ENCODE results near the gene SLBP. TPM values are rescaled to one million over a fixed set of nuclear protein-coding genes. Genes with fewer than 3 reads are reported as not detected.
A peak's percentile ranks its signal among the peaks of the same experiment; 100 is the strongest.

Gene SLBP
- polyA plus RNA-seq, 1 experiment: 36.9 TPM

DNA sequence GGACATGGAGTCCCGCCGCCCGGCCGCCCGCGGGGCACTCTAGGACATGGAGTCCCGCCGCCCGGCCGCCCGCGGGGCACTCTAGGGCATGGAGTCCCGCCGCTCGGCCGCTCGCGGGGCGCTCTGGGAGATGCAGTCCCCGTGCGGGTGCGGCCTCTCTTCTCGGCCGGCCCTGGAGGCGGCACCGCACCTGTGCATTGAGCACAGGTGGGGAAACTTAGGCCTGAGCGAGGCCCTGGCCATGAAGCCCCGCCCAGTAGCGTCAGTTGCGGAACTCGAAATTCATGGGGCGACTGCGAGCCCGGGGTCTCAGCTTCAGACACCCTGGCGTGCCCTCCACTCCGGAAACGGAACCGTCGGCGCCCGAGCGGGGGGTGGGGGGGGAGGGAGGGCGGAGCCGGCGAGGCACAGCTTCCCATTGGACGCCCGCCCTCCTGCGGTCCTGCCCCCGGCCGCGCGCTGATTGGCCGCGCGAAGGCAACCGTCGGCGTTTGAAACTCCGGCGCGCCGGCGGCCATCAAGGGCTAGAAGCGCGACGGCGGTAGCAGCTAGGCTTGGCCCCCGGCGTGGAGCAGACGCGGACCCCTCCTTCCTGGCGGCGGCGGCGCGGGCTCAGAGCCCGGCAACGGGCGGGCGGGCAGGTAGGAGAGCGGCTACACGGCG lies 9.0 kb upstream of the SLBP start, which contains the start of the genes TACC3 and TMEM129:
TACC3 (plus strand) TSS at position 519 of the 663 bp plus-strand sequence. CDS start 1,901 bp downstream, outside the sequence.
TMEM129 (minus strand) TSS at position 321 of the 663 bp plus-strand sequence. CDS start 486 bp downstream, outside the sequence.
- ChIA-PET POLR2A (interaction anchor here (0.6 to 0.8 kb wide), 2 partner anchors 9 to 372 kb away, joined by 5 read pairs; partner anchors contain the start of gene SLBP), CTCF (interaction anchor here (0.9 to 11.5 kb wide), 3 partner anchors 8 to 29 kb away, joined by 3 to 167 read pairs (median 13); no protein-coding TSS in a partner anchor)
- TF ChIP-seq, protein P1, sequence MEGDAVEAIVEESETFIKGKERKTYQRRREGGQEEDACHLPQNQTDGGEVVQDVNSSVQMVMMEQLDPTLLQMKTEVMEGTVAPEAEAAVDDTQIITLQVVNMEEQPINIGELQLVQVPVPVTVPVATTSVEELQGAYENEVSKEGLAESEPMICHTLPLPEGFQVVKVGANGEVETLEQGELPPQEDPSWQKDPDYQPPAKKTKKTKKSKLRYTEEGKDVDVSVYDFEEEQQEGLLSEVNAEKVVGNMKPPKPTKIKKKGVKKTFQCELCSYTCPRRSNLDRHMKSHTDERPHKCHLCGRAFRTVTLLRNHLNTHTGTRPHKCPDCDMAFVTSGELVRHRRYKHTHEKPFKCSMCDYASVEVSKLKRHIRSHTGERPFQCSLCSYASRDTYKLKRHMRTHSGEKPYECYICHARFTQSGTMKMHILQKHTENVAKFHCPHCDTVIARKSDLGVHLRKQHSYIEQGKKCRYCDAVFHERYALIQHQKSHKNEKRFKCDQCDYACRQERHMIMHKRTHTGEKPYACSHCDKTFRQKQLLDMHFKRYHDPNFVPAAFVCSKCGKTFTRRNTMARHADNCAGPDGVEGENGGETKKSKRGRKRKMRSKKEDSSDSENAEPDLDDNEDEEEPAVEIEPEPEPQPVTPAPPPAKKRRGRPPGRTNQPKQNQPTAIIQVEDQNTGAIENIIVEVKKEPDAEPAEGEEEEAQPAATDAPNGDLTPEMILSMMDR (IDR thresholded peaks at IDR 0.05; ENCODE audit: insufficient read depth, low read depth, low read length): no peak

DNA sequence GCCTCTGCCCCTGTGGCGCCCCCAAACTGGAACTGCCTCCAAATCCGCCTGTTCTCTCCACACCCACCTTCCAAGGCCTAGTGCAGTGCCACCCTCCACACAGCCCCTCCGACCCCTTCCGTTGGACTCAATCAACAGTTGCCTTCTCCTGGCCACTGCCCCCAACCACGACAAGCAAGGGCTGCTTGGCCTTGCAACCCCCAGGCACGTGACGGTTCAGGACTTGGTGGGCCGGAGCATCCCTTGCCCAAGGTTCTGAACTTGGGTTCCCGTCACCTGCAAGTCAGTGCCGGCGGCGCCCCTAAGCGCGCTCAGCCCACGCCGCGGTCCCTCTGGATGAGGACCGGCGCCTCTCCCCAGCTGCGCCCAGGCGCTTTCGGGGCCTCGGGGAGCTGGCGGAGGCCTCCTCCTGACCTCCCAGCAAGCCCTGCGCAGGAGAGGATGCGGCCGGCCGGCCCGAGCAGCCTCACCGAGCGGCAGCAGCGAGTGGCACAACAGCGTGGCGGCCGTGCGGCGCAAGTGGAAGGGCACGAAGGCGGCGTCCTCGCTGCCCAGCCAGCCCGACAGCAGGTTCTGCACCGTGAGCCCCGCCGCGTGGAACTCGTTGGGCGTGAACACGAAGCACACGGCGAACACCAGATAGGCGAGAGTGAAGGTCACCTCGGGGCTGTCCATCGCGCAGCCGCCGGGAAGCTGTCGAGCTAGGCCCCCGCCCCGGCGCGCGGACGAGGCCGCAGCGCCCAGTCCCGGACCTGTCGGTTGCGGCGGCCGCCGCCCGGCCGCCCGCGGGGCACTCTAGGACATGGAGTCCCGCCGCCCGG lies 8.3 kb upstream of the SLBP start:
- no peak for DNase-seq (ENCODE audit: low read depth)
- CTCF ChIA-PET: interaction anchor here (0.9 to 11.5 kb wide), 3 partner anchors 9 to 28 kb away, joined by 3 to 167 read pairs (median 13); no protein-coding TSS in a partner anchor
- TF ChIP-seq, protein P1 (IDR thresholded peaks at IDR 0.05; ENCODE audit: insufficient read depth, low read depth, low read length): no peak
- Histone ChIP-seq H3K27me3 (ENCODE audit: control insufficient read depth, insufficient read depth, low read length) (no peaks in the 10 kb centered on the region), H3K36me3 (ENCODE audit: control insufficient read depth, insufficient read depth, low read length) (peaks cover 18% of the 10 kb centered on the region), H3K4me3 (ENCODE audit: low read depth, low read length) (peak overlapping the region; percentile 82)
- POLR2A ChIA-PET: interaction anchor here (0.6 kb wide), 1 partner anchor 371 kb away, joined by 5 read pairs; no protein-coding TSS in a partner anchor

More for the DNA sequence above, 9.0 kb upstream of the SLBP start, which contains the start of the genes TACC3 and TMEM129:
- peak within 1 kb of the TSS; percentile 82 for H3K4me3 ChIP-seq (ENCODE audit: low read depth, low read length)
- no peak for DNase-seq (ENCODE audit: low read depth)
- H3K27me3 ChIP-seq (ENCODE audit: control insufficient read depth, insufficient read depth, low read length): no peaks in the 10 kb centered on the region
- peaks cover 18% of the 10 kb centered on the region for H3K36me3 ChIP-seq (ENCODE audit: control insufficient read depth, insufficient read depth, low read length)

DNA sequence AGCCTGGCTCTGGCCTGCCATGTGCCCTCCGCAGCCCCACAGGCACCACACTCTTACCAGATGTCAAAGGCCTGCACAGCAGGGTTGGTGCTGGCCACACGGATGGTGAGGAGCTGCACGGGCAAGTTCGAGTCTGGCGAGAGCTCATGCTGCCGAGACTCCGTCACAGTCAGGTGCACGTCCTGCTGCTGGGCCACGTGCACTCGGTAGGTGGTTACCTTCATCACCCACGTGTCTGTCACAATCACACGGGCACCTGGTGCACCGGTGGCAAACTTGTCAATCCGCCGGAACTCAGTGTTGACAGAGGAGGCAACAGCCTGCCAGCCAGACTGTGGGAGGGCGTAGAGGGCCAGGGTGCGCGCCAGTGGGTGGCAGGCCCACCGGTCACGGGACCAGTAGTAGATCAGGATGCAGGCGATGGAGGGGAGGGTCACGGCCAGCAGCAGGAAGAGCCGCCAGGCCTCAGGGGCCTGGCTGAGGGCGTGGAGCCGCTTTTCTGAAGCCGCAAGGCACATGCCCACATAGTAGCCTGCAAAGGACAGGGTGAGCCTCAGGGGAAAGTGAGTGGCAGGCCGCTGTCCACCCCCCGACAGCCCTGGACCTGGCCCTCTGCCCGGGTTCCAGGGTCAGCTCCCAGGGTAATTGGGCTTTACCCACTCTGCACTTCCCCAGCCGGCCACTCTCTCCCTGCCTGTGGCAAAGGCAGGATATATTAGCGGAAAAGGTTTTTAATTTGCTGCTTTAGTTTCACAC lies 6.2 kb upstream of the SLBP start:
- POLR2A ChIA-PET: no interaction called here
- DNase-seq (ENCODE audit: low read depth): no peak
- H3K4me3 ChIP-seq (ENCODE audit: low read depth, low read length): no peak overlapping the region
- CTCF ChIA-PET: interaction anchor here (1.1 to 11.5 kb wide), 2 partner anchors 10 to 26 kb away, joined by 3 to 167 read pairs; no protein-coding TSS in a partner anchor
- TF ChIP-seq, protein P1 (IDR thresholded peaks at IDR 0.05; ENCODE audit: insufficient read depth, low read depth, low read length): no peak
- peaks cover 16% of the 10 kb centered on the region for H3K36me3 ChIP-seq (ENCODE audit: control insufficient read depth, insufficient read depth, low read length)
- no peaks in the 10 kb centered on the region for H3K27me3 ChIP-seq (ENCODE audit: control insufficient read depth, insufficient read depth, low read length)

DNA sequence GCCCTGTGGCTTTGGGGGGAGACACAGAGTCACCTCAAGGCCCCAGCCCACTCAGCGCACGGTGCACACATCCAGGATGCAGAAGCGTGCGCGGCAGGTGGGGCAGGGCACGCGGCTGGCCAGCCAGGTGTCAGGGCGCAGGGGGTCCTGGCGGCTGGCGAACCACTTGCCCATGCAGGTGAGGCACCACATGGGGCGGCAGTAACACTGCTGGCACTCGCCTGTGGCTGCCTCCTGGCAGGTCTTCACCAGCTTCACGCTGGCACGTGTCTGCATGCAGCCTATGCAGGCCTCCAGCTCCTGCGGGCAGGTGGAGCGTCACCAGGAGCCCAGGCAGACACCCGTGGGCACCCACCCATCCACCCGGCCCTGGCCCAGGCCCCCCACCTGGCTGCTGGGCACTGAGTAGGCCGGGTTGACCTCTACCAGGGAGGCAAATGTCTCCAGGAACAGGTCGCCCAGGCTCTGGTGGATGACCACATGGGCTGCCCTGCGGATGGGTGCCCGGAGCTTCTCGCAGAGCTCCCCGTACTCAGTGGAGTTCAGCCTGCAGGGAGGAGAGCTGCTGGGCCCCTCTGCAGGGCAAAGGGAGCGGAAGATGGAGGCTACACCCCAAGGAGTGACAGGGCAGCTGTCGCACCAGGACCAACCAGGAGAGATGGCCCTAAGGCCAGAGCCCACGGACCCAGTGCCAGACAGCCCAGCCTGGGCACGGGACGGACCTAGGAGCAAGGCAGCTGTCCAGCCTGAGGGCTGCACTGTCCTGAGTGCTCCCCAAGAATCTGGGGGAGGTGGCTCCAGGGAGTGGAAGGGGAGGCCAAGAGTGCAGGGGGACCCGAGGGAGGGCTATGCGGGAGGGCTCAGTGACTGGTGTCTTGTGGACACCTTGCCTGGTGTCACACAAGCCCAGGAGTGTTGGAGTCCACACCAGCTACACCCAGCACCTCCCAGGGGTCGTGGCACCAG lies 5.3 kb upstream of the SLBP start:
- Histone ChIP-seq H3K36me3 (ENCODE audit: control insufficient read depth, insufficient read depth, low read length) (peaks cover 16% of the 10 kb centered on the region), H3K4me3 (ENCODE audit: low read depth, low read length) (no peak overlapping the region), H3K27me3 (ENCODE audit: control insufficient read depth, insufficient read depth, low read length) (no peaks in the 10 kb centered on the region)
- ChIA-PET CTCF (interaction anchor here (1.1 to 11.5 kb wide), 2 partner anchors 9 to 25 kb away, joined by 3 to 167 read pairs; no protein-coding TSS in a partner anchor), POLR2A (no interaction called here)
- TF ChIP-seq, protein P1 (IDR thresholded peaks at IDR 0.05; ENCODE audit: insufficient read depth, low read depth, low read length): no peak
- DNase-seq (ENCODE audit: low read depth): no peak
